Measurements from ENCODE around the gene CPSF6.

The CPSF6 gene

GRCh38 chr12:69238589-69239351, 599 bp upstream of the CPSF6 start:
- Histone ChIP-seq H3K27ac (ENCODE audit: low read depth, low read length) (no peak overlapping the region), H3K4me3 (ENCODE audit: low read depth, low read length) (peak overlapping the region; percentile 100), H2AFZ (ENCODE audit: low read length, unreplicated experiment) (peak overlapping the region; percentile 98), H3K4me1 (ENCODE audit: control insufficient read depth, insufficient read depth, low read length, unreplicated experiment) (peaks cover 16% of the 10 kb centered on the region), H3K79me2 (ENCODE audit: control insufficient read depth, insufficient read depth, low read length, unreplicated experiment) (peaks cover 47% of the 10 kb centered on the region), H3K36me3 (ENCODE audit: insufficient read depth, low read length) (peaks cover under 1% of the 10 kb centered on the region; the same call in 1 of the 2 replicates), H3K27me3 (ENCODE audit: insufficient read depth, low read length) (no peaks in the 10 kb centered on the region)

- Histone ChIP-seq H2AFZ (ENCODE audit: low read length, unreplicated experiment) (peak overlapping the region; percentile 92), H3K27me3 (ENCODE audit: insufficient read depth, low read length) (no peaks in the 10 kb centered on the region), H3K4me1 (ENCODE audit: control insufficient read depth, insufficient read depth, low read length, unreplicated experiment) (peaks cover 16% of the 10 kb centered on the region), H3K27ac (ENCODE audit: low read depth, low read length) (peak overlapping the region; percentile 63), H3K4me3 (ENCODE audit: low read depth, low read length) (peak overlapping the region; percentile 100), H3K36me3 (ENCODE audit: insufficient read depth, low read length) (peaks cover 2% of the 10 kb centered on the region; the same call in 1 of the 2 replicates), H3K79me2 (ENCODE audit: control insufficient read depth, insufficient read depth, low read length, unreplicated experiment) (peaks cover 59% of the 10 kb centered on the region)
Observed at GRCh38 chr12:69239922-69240630, 707 bp downstream of the CPSF6 start.

- Histone ChIP-seq H3K27ac (ENCODE audit: low read depth, low read length) (no peak overlapping the region), H3K27me3 (ENCODE audit: insufficient read depth, low read length) (no peaks in the 10 kb centered on the region), H3K4me3 (ENCODE audit: low read depth, low read length) (peak overlapping the region; percentile 100), H3K4me1 (ENCODE audit: control insufficient read depth, insufficient read depth, low read length, unreplicated experiment) (peaks cover 16% of the 10 kb centered on the region), H3K36me3 (ENCODE audit: insufficient read depth, low read length) (peaks cover 2% of the 10 kb centered on the region; the same call in 1 of the 2 replicates), H2AFZ (ENCODE audit: low read length, unreplicated experiment) (no peak overlapping the region), H3K79me2 (ENCODE audit: control insufficient read depth, insufficient read depth, low read length, unreplicated experiment) (peaks cover 64% of the 10 kb centered on the region)
Observed at GRCh38 chr12:69240631-69240995, 1.2 kb downstream of the CPSF6 start.

- peaks cover 19% of the 10 kb centered on the region for H3K4me1 ChIP-seq (ENCODE audit: control insufficient read depth, insufficient read depth, low read length, unreplicated experiment)
- peaks cover 74% of the 10 kb centered on the region for H3K79me2 ChIP-seq (ENCODE audit: control insufficient read depth, insufficient read depth, low read length, unreplicated experiment)
- H3K27ac ChIP-seq (ENCODE audit: low read depth, low read length): no peak overlapping the region
- H3K36me3 ChIP-seq (ENCODE audit: insufficient read depth, low read length): peaks cover 2% of the 10 kb centered on the region; the same call in 1 of the 2 replicates
- no peak overlapping the region for H2AFZ ChIP-seq (ENCODE audit: low read length, unreplicated experiment)
- no peaks in the 10 kb centered on the region for H3K27me3 ChIP-seq (ENCODE audit: insufficient read depth, low read length)
- peak overlapping the region; percentile 100 for H3K4me3 ChIP-seq (ENCODE audit: low read depth, low read length)
Observed at GRCh38 chr12:69241438-69242092, 2.2 kb downstream of the CPSF6 start.

- Histone ChIP-seq H3K4me1 (ENCODE audit: control insufficient read depth, insufficient read depth, low read length, unreplicated experiment) (peaks cover 32% of the 10 kb centered on the region), H3K36me3 (ENCODE audit: insufficient read depth, low read length) (peaks cover 10% of the 10 kb centered on the region; the same call in 1 of the 2 replicates), H3K4me3 (ENCODE audit: low read depth, low read length) (no peak overlapping the region), H3K27ac (ENCODE audit: low read depth, low read length) (no peak overlapping the region), H3K27me3 (ENCODE audit: insufficient read depth, low read length) (no peaks in the 10 kb centered on the region), H3K79me2 (ENCODE audit: control insufficient read depth, insufficient read depth, low read length, unreplicated experiment) (peaks cover 92% of the 10 kb centered on the region), H2AFZ (ENCODE audit: low read length, unreplicated experiment) (no peak overlapping the region)
Observed at GRCh38 chr12:69243099-69244084, 4.0 kb downstream of the CPSF6 start.

GRCh38 chr12:69247268-69248018, 8.1 kb downstream of the CPSF6 start:
- Histone ChIP-seq H3K27ac (ENCODE audit: low read depth, low read length) (no peak overlapping the region), H2AFZ (ENCODE audit: low read length, unreplicated experiment) (no peak overlapping the region), H3K79me2 (ENCODE audit: control insufficient read depth, insufficient read depth, low read length, unreplicated experiment) (peaks cover 91% of the 10 kb centered on the region), H3K36me3 (ENCODE audit: insufficient read depth, low read length) (peaks cover 11% of the 10 kb centered on the region; the same call in 1 of the 2 replicates), H3K4me1 (ENCODE audit: control insufficient read depth, insufficient read depth, low read length, unreplicated experiment) (peaks cover 32% of the 10 kb centered on the region), H3K27me3 (ENCODE audit: insufficient read depth, low read length) (no peaks in the 10 kb centered on the region), H3K4me3 (ENCODE audit: low read depth, low read length) (peak overlapping the region; percentile 36; the same call in 1 of the 2 replicates)

GRCh38 chr12:69252033-69252432, 12.7 kb downstream of the CPSF6 start:
- Histone ChIP-seq H2AFZ (ENCODE audit: low read length, unreplicated experiment) (no peak overlapping the region), H3K4me1 (ENCODE audit: control insufficient read depth, insufficient read depth, low read length, unreplicated experiment) (peaks cover 27% of the 10 kb centered on the region), H3K4me3 (ENCODE audit: low read depth, low read length) (no peak overlapping the region), H3K79me2 (ENCODE audit: control insufficient read depth, insufficient read depth, low read length, unreplicated experiment) (peaks cover 69% of the 10 kb centered on the region), H3K27ac (ENCODE audit: low read depth, low read length) (peak overlapping the region; percentile 48), H3K27me3 (ENCODE audit: insufficient read depth, low read length) (no peaks in the 10 kb centered on the region), H3K36me3 (ENCODE audit: insufficient read depth, low read length) (peaks cover 19% of the 10 kb centered on the region)

GRCh38 chr12:69254046-69254445, 14.7 kb downstream of the CPSF6 start:
- Histone ChIP-seq H3K79me2 (ENCODE audit: control insufficient read depth, insufficient read depth, low read length, unreplicated experiment) (peaks cover 53% of the 10 kb centered on the region), H3K36me3 (ENCODE audit: insufficient read depth, low read length) (peaks cover 22% of the 10 kb centered on the region), H3K4me3 (ENCODE audit: low read depth, low read length) (no peak overlapping the region), H2AFZ (ENCODE audit: low read length, unreplicated experiment) (no peak overlapping the region), H3K27me3 (ENCODE audit: insufficient read depth, low read length) (no peaks in the 10 kb centered on the region), H3K4me1 (ENCODE audit: control insufficient read depth, insufficient read depth, low read length, unreplicated experiment) (peaks cover 19% of the 10 kb centered on the region), H3K27ac (ENCODE audit: low read depth, low read length) (no peak overlapping the region)

- Histone ChIP-seq H3K4me3 (ENCODE audit: low read depth, low read length) (no peak overlapping the region), H3K27me3 (ENCODE audit: insufficient read depth, low read length) (no peaks in the 10 kb centered on the region), H3K27ac (ENCODE audit: low read depth, low read length) (no peak overlapping the region), H3K36me3 (ENCODE audit: insufficient read depth, low read length) (peaks cover 30% of the 10 kb centered on the region), H2AFZ (ENCODE audit: low read length, unreplicated experiment) (no peak overlapping the region), H3K79me2 (ENCODE audit: control insufficient read depth, insufficient read depth, low read length, unreplicated experiment) (peaks cover 46% of the 10 kb centered on the region), H3K4me1 (ENCODE audit: control insufficient read depth, insufficient read depth, low read length, unreplicated experiment) (peaks cover 13% of the 10 kb centered on the region)
Observed at GRCh38 chr12:69254862-69255261, 15.5 kb downstream of the CPSF6 start.
